ENCODE results near the gene COPS3.
A peak's percentile ranks its signal among the peaks of the same experiment; 100 is the strongest.

The COPS3 gene

GRCh38 chr17:17280613-17281549, at the start of gene COPS3:
TSS of gene COPS3 (minus strand) at chr17:17281246. CDS start at chr17:17281186, 60 bp downstream.
- peak; percentile 95 for DNase-seq (ENCODE audit: low read depth)

GRCh38 chr17:17328251-17328650, 47.2 kb upstream of the COPS3 start:
- DNase-seq (ENCODE audit: low read depth), result no peak

- DNase-seq (ENCODE audit: low read depth), result no peak
These were observed 45.3 kb upstream of the COPS3 start for GRCh38 chr17:17326275-17326875.

- no peak for DNase-seq (ENCODE audit: low read depth)
These were observed 44.8 kb upstream of the COPS3 start for GRCh38 chr17:17325816-17326215.

- DNase-seq (ENCODE audit: low read depth), result no peak
These were observed 44.2 kb upstream of the COPS3 start for GRCh38 chr17:17325228-17325627.

- DNase-seq (ENCODE audit: low read depth), result no peak
These were observed 43.6 kb upstream of the COPS3 start for GRCh38 chr17:17324616-17325015.

GRCh38 chr17:17322516-17323510, 41.8 kb upstream of the COPS3 start:
- no peak for DNase-seq (ENCODE audit: low read depth)

- no peak for DNase-seq (ENCODE audit: low read depth)
These were observed 40.4 kb upstream of the COPS3 start for GRCh38 chr17:17321356-17322025.

GRCh38 chr17:17320911-17321220, 39.8 kb upstream of the COPS3 start:
- no peak for DNase-seq (ENCODE audit: low read depth)

- no peak for DNase-seq (ENCODE audit: low read depth)
These were observed 39.3 kb upstream of the COPS3 start for GRCh38 chr17:17320188-17320910.

- no peak for DNase-seq (ENCODE audit: low read depth)
These were observed 34.2 kb upstream of the COPS3 start for GRCh38 chr17:17315142-17315821.

GRCh38 chr17:17314501-17315071, 33.5 kb upstream of the COPS3 start:
- no peak for DNase-seq (ENCODE audit: low read depth)

GRCh38 chr17:17313350-17313991, 32.4 kb upstream of the COPS3 start:
- peak; percentile 24 for DNase-seq (ENCODE audit: low read depth)

GRCh38 chr17:17309356-17309755, 28.3 kb upstream of the COPS3 start:
- no peak for DNase-seq (ENCODE audit: low read depth)

GRCh38 chr17:17305281-17305801, 24.3 kb upstream of the COPS3 start:
- no peak for DNase-seq (ENCODE audit: low read depth)

- no peak for DNase-seq (ENCODE audit: low read depth)
These were observed 23.5 kb upstream of the COPS3 start for GRCh38 chr17:17304521-17304985.

GRCh38 chr17:17303847-17304490, 22.9 kb upstream of the COPS3 start:
- no peak for DNase-seq (ENCODE audit: low read depth)

- DNase-seq (ENCODE audit: low read depth), result peak; percentile 52
These were observed 22.2 kb upstream of the COPS3 start, which contains the start of gene NT5M for GRCh38 chr17:17303010-17303846. TSS of gene NT5M (plus strand) at chr17:17303373. CDS start at chr17:17303551, 178 bp downstream.

Measured in amniotic epithelial cell (primary cell).